ENCODE data around the gene CDHR4. TPM values are rescaled to one million over a fixed set of nuclear protein-coding genes. Genes with fewer than 3 reads are reported as not detected.

Gene CDHR4
- total RNA-seq, 6 experiments from 2014 or later: not detected

- TF ChIP-seq CTCF (IDR thresholded peaks at IDR 0.05) (no peak), POLR2A (IDR thresholded peaks at IDR 0.05) (no peak)
These were observed 42.1 kb upstream of the CDHR4 start for GRCh38 chr3:49841806-49842205.

GRCh38 chr3:49841126-49841696 lies 41.5 kb upstream of the CDHR4 start:
- H3K9me3 ChIP-seq: no peaks in the 10 kb centered on the region
- DNase-seq (no peak), ATAC-seq (no peak)
- H3K27me3 ChIP-seq: no peaks in the 10 kb centered on the region
- intact Hi-C loops (cut with DNase I): loop anchor here (5.0 to 10.0 kb wide), 3 partner anchors 39 to 136 kb away; partner anchors contain the start of genes INKA1 (in 1 of the 2) and MST1R (in 1 of the 2)
- H3K36me3 ChIP-seq: no peaks in the 10 kb centered on the region
- H3K4me1 ChIP-seq: peaks cover 0 to 12% (median 0%) of the 10 kb centered on the region in 4 donors
- TF ChIP-seq CTCF (IDR thresholded peaks at IDR 0.05) (peak in 2 of 4 donors; percentile 21 to 34), POLR2A (IDR thresholded peaks at IDR 0.05) (no peak)
- no peak overlapping the region for H3K27ac ChIP-seq
- no peak overlapping the region for H3K4me3 ChIP-seq

More at GRCh38 chr3:49841806-49842205, 42.1 kb upstream of the CDHR4 start:
- Histone ChIP-seq H3K9me3 (no peaks in the 10 kb centered on the region), H3K36me3 (no peaks in the 10 kb centered on the region), H3K27ac (no peak overlapping the region), H3K27me3 (no peaks in the 10 kb centered on the region), H3K4me1 (peaks cover 0 to 12% (median 0%) of the 10 kb centered on the region in 4 donors), H3K4me3 (no peak overlapping the region)
- DNase-seq: no peak
- no peak for ATAC-seq
- WGBS (ENCODE audit: insufficient coverage, low coverage, low lambda C conversion rate, missing lambda C conversion rate): no CpG with 5 or more reads among the region's 7 CpGs
- intact Hi-C loops (cut with DNase I): loop anchor here (5.0 to 10.0 kb wide), 3 partner anchors 40 to 137 kb away; partner anchors contain the start of genes INKA1 (in 1 of the 2) and MST1R (in 1 of the 2)

- Histone ChIP-seq H3K4me1 (peaks cover 0 to 4% (median 0%) of the 10 kb centered on the region in 4 donors), H3K27ac (no peak overlapping the region), H3K4me3 (no peak overlapping the region), H3K9me3 (no peaks in the 10 kb centered on the region), H3K36me3 (no peaks in the 10 kb centered on the region), H3K27me3 (no peaks in the 10 kb centered on the region)
- TF ChIP-seq CTCF (IDR thresholded peaks at IDR 0.05): no peak
- ATAC-seq (no peak), DNase-seq (no peak)
- WGBS (ENCODE audit: insufficient coverage, low coverage, low lambda C conversion rate, missing lambda C conversion rate): no CpG with 5 or more reads among the region's 2 CpGs
- intact Hi-C loops (cut with DNase I): loop anchor here (5.0 to 10.0 kb wide), 3 partner anchors 38 to 136 kb away; partner anchors contain the start of genes INKA1 (in 1 of the 2) and MST1R (in 1 of the 2)
These were observed 40.7 kb upstream of the CDHR4 start for GRCh38 chr3:49840388-49840787.

- no peaks in the 10 kb centered on the region for H3K27me3 ChIP-seq
- intact Hi-C loops (cut with DNase I): loop anchor here in 1 of 2 donors (5.0 kb wide), 1 partner anchor 37 kb away; the partner anchor contains the start of gene INKA1
- no peak overlapping the region for H3K27ac ChIP-seq
- H3K36me3 ChIP-seq: no peaks in the 10 kb centered on the region
- no peak for TF ChIP-seq POLR2A (IDR thresholded peaks at IDR 0.05)
- TF ChIP-seq CTCF (IDR thresholded peaks at IDR 0.05): peak; percentile 85 to 94 (median 91)
- WGBS (ENCODE audit: insufficient coverage, low coverage, low lambda C conversion rate, missing lambda C conversion rate): 47% methylated on average over 5 of the region's 6 CpGs
- no peaks in the 10 kb centered on the region for H3K9me3 ChIP-seq
- peak; percentile 90 to 96 (median 94) for ATAC-seq
- peaks cover 0 to 4% (median 0%) of the 10 kb centered on the region in 4 donors for H3K4me1 ChIP-seq
- peak overlapping the region in 1 of 3 donors; percentile 9 for H3K4me3 ChIP-seq
- DNase-seq: peak; percentile 75 to 86 (median 78)
These were observed 39.6 kb upstream of the CDHR4 start for GRCh38 chr3:49839193-49839809.

Data from right lobe of liver (tissue), 6 donors.